Measurements from ENCODE around the gene TSPAN1.

TSPAN1 gene

GRCh38 chr1:46150085-46150484 is 24.8 kb upstream of the TSPAN1 start:
- CTCF ChIA-PET: no interaction called here
- H3K4me3 Mint-ChIP-seq: no peak overlapping the region
- H3K36me3 Mint-ChIP-seq: no peaks in the 10 kb centered on the region
- no peak for DNase-seq
- H3K9me3 Mint-ChIP-seq: no peaks in the 10 kb centered on the region
- peaks cover 21% of the 10 kb centered on the region for H3K27me3 Mint-ChIP-seq
- H3K4me1 Mint-ChIP-seq: no peaks in the 10 kb centered on the region
- no peak overlapping the region for H3K27ac Mint-ChIP-seq

GRCh38 chr1:46152016-46152415 is 22.9 kb upstream of the TSPAN1 start:
- CTCF ChIA-PET: interaction anchor here (0.9 kb wide), 1 partner anchor 118 kb away, joined by 3 read pairs; no protein-coding TSS in a partner anchor
- Mint-ChIP-seq H3K27ac (no peak overlapping the region), H3K9me3 (no peaks in the 10 kb centered on the region), H3K36me3 (no peaks in the 10 kb centered on the region), H3K27me3 (peaks cover 9% of the 10 kb centered on the region), H3K4me1 (no peaks in the 10 kb centered on the region), H3K4me3 (no peak overlapping the region)
- no peak for DNase-seq

GRCh38 chr1:46153228-46153627 is 21.7 kb upstream of the TSPAN1 start:
- Mint-ChIP-seq H3K27me3 (peaks cover under 1% of the 10 kb centered on the region), H3K9me3 (no peaks in the 10 kb centered on the region), H3K4me1 (no peaks in the 10 kb centered on the region), H3K36me3 (no peaks in the 10 kb centered on the region), H3K27ac (no peak overlapping the region), H3K4me3 (no peak overlapping the region)
- DNase-seq: no peak
- CTCF ChIA-PET: no interaction called here

- Mint-ChIP-seq H3K36me3 (no peaks in the 10 kb centered on the region), H3K4me3 (no peak overlapping the region), H3K9me3 (no peaks in the 10 kb centered on the region), H3K4me1 (no peaks in the 10 kb centered on the region), H3K27ac (no peak overlapping the region), H3K27me3 (no peaks in the 10 kb centered on the region)
- DNase-seq: no peak
- CTCF ChIA-PET: no interaction called here
Measured at GRCh38 chr1:46153732-46154131, 21.2 kb upstream of the TSPAN1 start.

- CTCF ChIA-PET: interaction anchor here (1.1 to 1.6 kb wide), 2 partner anchors 9 to 16 kb away, joined by 4 read pairs; no protein-coding TSS in a partner anchor
- H3K4me3 Mint-ChIP-seq: no peak overlapping the region
- H3K9me3 Mint-ChIP-seq: no peaks in the 10 kb centered on the region
- no peaks in the 10 kb centered on the region for H3K27me3 Mint-ChIP-seq
- no peak for DNase-seq
- H3K36me3 Mint-ChIP-seq: no peaks in the 10 kb centered on the region
- H3K4me1 Mint-ChIP-seq: no peaks in the 10 kb centered on the region
- H3K27ac Mint-ChIP-seq: no peak overlapping the region
Measured at GRCh38 chr1:46157916-46158311, 17.0 kb upstream of the TSPAN1 start.

- H3K9me3 Mint-ChIP-seq: no peaks in the 10 kb centered on the region
- H3K4me1 Mint-ChIP-seq: no peaks in the 10 kb centered on the region
- CTCF ChIA-PET: no interaction called here
- no peak overlapping the region for H3K4me3 Mint-ChIP-seq
- no peaks in the 10 kb centered on the region for H3K36me3 Mint-ChIP-seq
- H3K27ac Mint-ChIP-seq: no peak overlapping the region
- no peak for DNase-seq
- peaks cover 3% of the 10 kb centered on the region for H3K27me3 Mint-ChIP-seq
Measured at GRCh38 chr1:46158312-46159281, 16.3 kb upstream of the TSPAN1 start.

- no peaks in the 10 kb centered on the region for H3K4me1 Mint-ChIP-seq
- no peak overlapping the region for H3K4me3 Mint-ChIP-seq
- no peaks in the 10 kb centered on the region for H3K36me3 Mint-ChIP-seq
- peaks cover 12% of the 10 kb centered on the region for H3K27me3 Mint-ChIP-seq
- no peak overlapping the region for H3K27ac Mint-ChIP-seq
- DNase-seq: no peak
- no peaks in the 10 kb centered on the region for H3K9me3 Mint-ChIP-seq
- CTCF ChIA-PET: no interaction called here
Measured at GRCh38 chr1:46159516-46159915, 15.4 kb upstream of the TSPAN1 start.

GRCh38 chr1:46160212-46160611 is 14.7 kb upstream of the TSPAN1 start:
- CTCF ChIA-PET: no interaction called here
- no peaks in the 10 kb centered on the region for H3K36me3 Mint-ChIP-seq
- no peaks in the 10 kb centered on the region for H3K9me3 Mint-ChIP-seq
- no peaks in the 10 kb centered on the region for H3K4me1 Mint-ChIP-seq
- H3K27me3 Mint-ChIP-seq: peaks cover 19% of the 10 kb centered on the region
- H3K27ac Mint-ChIP-seq: no peak overlapping the region
- no peak for DNase-seq
- H3K4me3 Mint-ChIP-seq: no peak overlapping the region

- Mint-ChIP-seq H3K27me3 (peaks cover 70% of the 10 kb centered on the region), H3K4me3 (peak overlapping the region; percentile 75), H3K9me3 (no peaks in the 10 kb centered on the region), H3K4me1 (peaks cover 19% of the 10 kb centered on the region), H3K27ac (peak overlapping the region; percentile 87), H3K36me3 (no peaks in the 10 kb centered on the region)
- DNase-seq: peak; percentile 71
- CTCF ChIA-PET: interaction anchor here (0.7 to 1.8 kb wide), 6 partner anchors 9 to 129 kb away, joined by 3 to 11 read pairs (median 5); partner anchors contain the start of gene P3R3URF
Measured at GRCh38 chr1:46166521-46167462, 8.1 kb upstream of the TSPAN1 start.

- DNase-seq: no peak
- Mint-ChIP-seq H3K27me3 (peaks cover 81% of the 10 kb centered on the region), H3K4me1 (peaks cover 19% of the 10 kb centered on the region), H3K9me3 (no peaks in the 10 kb centered on the region), H3K27ac (no peak overlapping the region), H3K4me3 (no peak overlapping the region), H3K36me3 (no peaks in the 10 kb centered on the region)
- CTCF ChIA-PET: interaction anchor here (1.1 to 1.4 kb wide), 2 partner anchors 126 to 132 kb away, joined by 3 read pairs; no protein-coding TSS in a partner anchor
Measured at GRCh38 chr1:46168477-46168876, 6.4 kb upstream of the TSPAN1 start.

- DNase-seq: no peak
- H3K36me3 Mint-ChIP-seq: no peaks in the 10 kb centered on the region
- H3K9me3 Mint-ChIP-seq: no peaks in the 10 kb centered on the region
- H3K27me3 Mint-ChIP-seq: peaks cover 67% of the 10 kb centered on the region
- no peak overlapping the region for H3K27ac Mint-ChIP-seq
- H3K4me1 Mint-ChIP-seq: peaks cover 19% of the 10 kb centered on the region
- CTCF ChIA-PET: interaction anchor here (1.0 to 1.7 kb wide), 2 partner anchors 9 to 134 kb away, joined by 3 to 4 read pairs; no protein-coding TSS in a partner anchor
- H3K4me3 Mint-ChIP-seq: no peak overlapping the region
Measured at GRCh38 chr1:46169811-46170454, 5.0 kb upstream of the TSPAN1 start.

GRCh38 chr1:46171351-46171750 is 3.5 kb upstream of the TSPAN1 start:
- Mint-ChIP-seq H3K4me1 (peaks cover 16% of the 10 kb centered on the region), H3K4me3 (no peak overlapping the region), H3K27me3 (peaks cover 61% of the 10 kb centered on the region), H3K36me3 (no peaks in the 10 kb centered on the region), H3K27ac (no peak overlapping the region), H3K9me3 (no peaks in the 10 kb centered on the region)
- DNase-seq: no peak
- CTCF ChIA-PET: interaction anchor here (1.5 kb wide), 1 partner anchor 10 kb away, joined by 7 read pairs; no protein-coding TSS in a partner anchor

- Mint-ChIP-seq H3K27me3 (peaks cover 55% of the 10 kb centered on the region), H3K4me1 (peaks cover 10% of the 10 kb centered on the region), H3K4me3 (no peak overlapping the region), H3K36me3 (no peaks in the 10 kb centered on the region), H3K9me3 (no peaks in the 10 kb centered on the region), H3K27ac (no peak overlapping the region)
- CTCF ChIA-PET: interaction anchor here (1.1 to 1.5 kb wide), 2 partner anchors 10 to 134 kb away, joined by 3 to 7 read pairs; no protein-coding TSS in a partner anchor
- no peak for DNase-seq
Measured at GRCh38 chr1:46171871-46172270, 3.0 kb upstream of the TSPAN1 start.

Measured in activated naive CD4-positive, alpha-beta T cell treated with anti-CD3 and anti-CD28 coated beads, Interleukin-2, amount 10 ng/mL, durations not matched to agents 7 days and 5 days (primary cell).